ENCODE measurements around the gene FOXF1.

Gene FOXF1

GRCh38 chr16:86534779-86535615 lies 24.7 kb downstream of the FOXF1 start:
- no peak for DNase-seq

GRCh38 chr16:86536621-86537020 lies 26.3 kb downstream of the FOXF1 start:
- DNase-seq = no peak

GRCh38 chr16:86537486-86537885 lies 27.2 kb downstream of the FOXF1 start:
- no peak for DNase-seq

- DNase-seq = no peak
These were observed 28.0 kb downstream of the FOXF1 start for GRCh38 chr16:86538196-86538780.

- peak; percentile 1 for DNase-seq
These were observed 30.6 kb downstream of the FOXF1 start for GRCh38 chr16:86540894-86541293.

- no peak for DNase-seq
These were observed 31.2 kb downstream of the FOXF1 start for GRCh38 chr16:86541560-86541959.

GRCh38 chr16:86542756-86543750 lies 32.7 kb downstream of the FOXF1 start:
- no peak for DNase-seq

- no peak for DNase-seq
These were observed 35.2 kb downstream of the FOXF1 start for GRCh38 chr16:86545481-86545880.

GRCh38 chr16:86545954-86546637 lies 35.8 kb downstream of the FOXF1 start:
- DNase-seq = no peak

- no peak for DNase-seq
These were observed 36.3 kb downstream of the FOXF1 start for GRCh38 chr16:86546638-86547013.

GRCh38 chr16:86547286-86547685 lies 37.0 kb downstream of the FOXF1 start:
- DNase-seq = no peak

GRCh38 chr16:86549076-86549892 lies 39.0 kb downstream of the FOXF1 start:
- DNase-seq = no peak

- DNase-seq = no peak
These were observed 39.5 kb downstream of the FOXF1 start for GRCh38 chr16:86549893-86550190.

GRCh38 chr16:86550281-86550680 lies 40.0 kb downstream of the FOXF1 start:
- DNase-seq = no peak

- no peak for DNase-seq
These were observed 43.0 kb downstream of the FOXF1 start for GRCh38 chr16:86553356-86553755.

- no peak for DNase-seq
These were observed 44.2 kb downstream of the FOXF1 start for GRCh38 chr16:86554599-86554916.

GRCh38 chr16:86554917-86555703 lies 44.8 kb downstream of the FOXF1 start, which contains the start of gene MTHFSD:
Gene MTHFSD, minus strand, starts transcription at chr16:86555235. Its CDS starts 51 bp downstream, at chr16:86555184.
- peak; percentile 87 for DNase-seq

GRCh38 chr16:86555704-86556075 lies 45.4 kb downstream of the FOXF1 start:
- DNase-seq = peak; percentile 16

GRCh38 chr16:86556576-86556975 lies 46.2 kb downstream of the FOXF1 start:
- DNase-seq = no peak

- DNase-seq = no peak
These were observed 47.3 kb downstream of the FOXF1 start for GRCh38 chr16:86557587-86557986.
